22Rv1 (cell line): ENCODE data around the gene GAGE2A.
"Not testable (repeated sequence)": the region's sequence is repeated elsewhere in the genome, so short reads cannot be mapped to it uniquely, and the experiment has no call there.

Experiments used
- CTCF ChIP-seq: fragments of 450-650 bp; IDR thresholded peaks from 2 replicates; pipeline ENCODE4 v1.5.1; 2017; ENCODE audit warnings: mild to moderate bottlenecking
- ZFX ChIP-seq: fragments of 450-650 bp; IDR thresholded peaks from 2 replicates; pipeline ENCODE4 v1.6.1; 2017; ENCODE audit warnings: antibody characterized with exemption, borderline replicate concordance

GRCh38 chrX:49541433-49541832 lies 47.9 kb upstream of the GAGE2A start, which contains the start of gene GAGE12D:
- TF ChIP-seq CTCF, ZFX: not testable (repeated sequence)
